H9 (cell line): Measurements from ENCODE around the gene NEDD4L. TPM values are rescaled to one million over a fixed set of nuclear protein-coding genes. Genes with fewer than 3 reads are reported as not detected.

ENCODE experiments used
- DNase-seq: peaks from one replicate; pipeline ENCODE4 v3.0.0-alpha.2; 2017
- H2AFZ ChIP-seq: one replicate; pipeline ENCODE4 v1.6.1; 2013; ENCODE audit warnings: mild to moderate bottlenecking, low read length, control low read depth, moderate library complexity
- H2AK5ac ChIP-seq: 2 replicates; pipeline ENCODE4 v1.6.1; 2013; ENCODE audit warnings: low read length, control low read depth, mixed read lengths; ENCODE audit not compliant: insufficient read length
- H2BK120ac ChIP-seq: one replicate; pipeline ENCODE4 v1.6.1; 2013; ENCODE audit warnings: low read depth, mild to moderate bottlenecking, low read length, control low read depth, inconsistent platforms; ENCODE audit not compliant: poor library complexity, severe bottlenecking
- H2BK12ac ChIP-seq: 2 replicates; pipeline ENCODE4 v1.6.1; 2013; ENCODE audit warnings: low read length, control low read depth, mixed read lengths, low read depth; ENCODE audit not compliant: insufficient read length
- H2BK15ac ChIP-seq: 2 replicates; pipeline ENCODE4 v1.6.1; 2013; ENCODE audit warnings: low read depth, low read length, control low read depth
- H2BK20ac ChIP-seq: one replicate; pipeline ENCODE4 v1.6.1; 2013; ENCODE audit warnings: low read depth, mild to moderate bottlenecking, low read length, control low read depth, inconsistent platforms; ENCODE audit not compliant: poor library complexity, severe bottlenecking
- H2BK5ac ChIP-seq: 2 replicates; pipeline ENCODE4 v1.6.1; 2013; ENCODE audit warnings: low read length, control low read depth, mixed read lengths; ENCODE audit not compliant: insufficient read length
- H3K14ac ChIP-seq: 2 replicates; pipeline ENCODE4 v1.6.1; 2013; ENCODE audit warnings: low read length, control low read depth; ENCODE audit not compliant: insufficient read depth
- H3K18ac ChIP-seq: 2 replicates; pipeline ENCODE4 v1.6.1; 2013; ENCODE audit warnings: low read depth, mild to moderate bottlenecking, mixed read lengths, low read length, control low read depth; ENCODE audit not compliant: insufficient read length
- H3K23ac ChIP-seq: 2 replicates; pipeline ENCODE4 v1.6.1; 2013; ENCODE audit warnings: low read length, control low read depth, mixed read lengths, low read depth; ENCODE audit not compliant: insufficient read length
- H3K23me2 ChIP-seq: 2 replicates; pipeline ENCODE4 v1.6.1; 2013; ENCODE audit warnings: low read depth, mild to moderate bottlenecking, mixed read lengths, low read length, control low read depth; ENCODE audit not compliant: insufficient read length, poor library complexity, severe bottlenecking
- H3K27ac ChIP-seq: 2 replicates; pipeline ENCODE4 v1.5.1; 2013; ENCODE audit warnings: low read length, control low read depth, mixed read lengths, low read depth; ENCODE audit not compliant: insufficient read length
- H3K27me3 ChIP-seq: 2 replicates; pipeline ENCODE4 v1.6.1; 2013; ENCODE audit warnings: low read length, control low read depth, inconsistent platforms; ENCODE audit not compliant: insufficient read depth
- H3K4ac ChIP-seq: 2 replicates; pipeline ENCODE4 v1.6.1; 2013; ENCODE audit warnings: low read depth, mild to moderate bottlenecking, control low read depth, inconsistent platforms, low read length, moderate library complexity
- H3K4me1 ChIP-seq: 2 replicates; pipeline ENCODE4 v1.6.1; 2013; ENCODE audit warnings: low read length, control low read depth, inconsistent platforms; ENCODE audit not compliant: insufficient read depth
- H3K4me2 ChIP-seq: 2 replicates; pipeline ENCODE4 v1.6.1; 2013; ENCODE audit warnings: low read length, control low read depth, mixed read lengths; ENCODE audit not compliant: insufficient read length, insufficient read depth
- H3K56ac ChIP-seq: 2 replicates; pipeline ENCODE4 v1.6.1; 2013; ENCODE audit warnings: low read depth, mild to moderate bottlenecking, mixed read lengths, low read length, control low read depth; ENCODE audit not compliant: insufficient read length
- H3K79me1 ChIP-seq: 2 replicates; pipeline ENCODE4 v1.6.1; 2013; ENCODE audit warnings: low read depth, mild to moderate bottlenecking, moderate library complexity, low read length, control low read depth, inconsistent platforms; ENCODE audit not compliant: insufficient read depth, poor library complexity, severe bottlenecking
- H3K79me2 ChIP-seq: 2 replicates; pipeline ENCODE4 v1.6.1; 2013; ENCODE audit warnings: low read length, control low read depth, inconsistent platforms; ENCODE audit not compliant: insufficient read depth
- H3K9ac ChIP-seq: 2 replicates; pipeline ENCODE4 v1.6.1; 2013; ENCODE audit warnings: low read length, control low read depth, mixed read lengths; ENCODE audit not compliant: insufficient read length; ENCODE audit errors: extremely low read depth
- H3K9me3 ChIP-seq: one replicate; pipeline ENCODE4 v1.6.1; 2013; ENCODE audit warnings: low read depth, low read length, inconsistent platforms; ENCODE audit not compliant: control insufficient read depth
- H3T11ph ChIP-seq: one replicate; pipeline ENCODE4 v1.6.1; 2013; ENCODE audit warnings: mild to moderate bottlenecking, low read length, control low read depth, inconsistent platforms
- H4K20me1 ChIP-seq: one replicate; pipeline ENCODE4 v1.6.1; 2013; ENCODE audit not compliant: control insufficient read depth, insufficient read length, insufficient read depth
- H4K5ac ChIP-seq: 2 replicates; pipeline ENCODE4 v1.6.1; 2013; ENCODE audit warnings: low read depth, mild to moderate bottlenecking, mixed read lengths, low read length, control low read depth; ENCODE audit not compliant: insufficient read length
- H4K8ac ChIP-seq: replicated peaks from 2 replicates; pipeline ENCODE4 v1.6.1; 2013; ENCODE audit warnings: low read length, control low read depth, mixed read lengths, low read depth; ENCODE audit not compliant: insufficient read length
- H4K91ac ChIP-seq: 2 replicates; pipeline ENCODE4 v1.6.1; 2013; ENCODE audit warnings: low read depth, mild to moderate bottlenecking, moderate library complexity, mixed read lengths, low read length, control low read depth; ENCODE audit not compliant: insufficient read length
- H3K27ac Mint-ChIP-seq, 3 experiments: 2 replicates in 2 of 3; 3 replicates in 1 of 3; pipeline ENCODE4 v1.8.0; 2020 to 2021; ENCODE audit warnings: mixed read lengths in 3 of 3, mild to moderate bottlenecking in 1 of 3, moderate library complexity in 1 of 3
- H3K27me3 Mint-ChIP-seq: 2 replicates; pipeline ENCODE4 v1.8.0; 2021; ENCODE audit warnings: low read depth, mild to moderate bottlenecking, moderate library complexity, mixed read lengths
- H3K36me3 Mint-ChIP-seq, 3 experiments: 2 replicates in 2 of 3; 3 replicates in 1 of 3; pipeline ENCODE4 v1.8.0; 2020 to 2021; ENCODE audit warnings: low read depth in 3 of 3, mixed read lengths in 3 of 3; ENCODE audit not compliant: insufficient read depth in 1 of 3
- H3K4me1 Mint-ChIP-seq, 2 experiments: 2 replicates each; pipeline ENCODE4 v1.8.0; 2020; ENCODE audit warnings: mixed read lengths in 2 of 2
- H3K4me3 Mint-ChIP-seq, 2 experiments: 2 replicates in 1 of 2; 3 replicates in 1 of 2; pipeline ENCODE4 v1.8.0; 2020 to 2021; ENCODE audit warnings: mild to moderate bottlenecking in 2 of 2, mixed read lengths in 2 of 2, moderate library complexity in 1 of 2
- H3K9me3 Mint-ChIP-seq, 2 experiments: 2 replicates in 1 of 2; 3 replicates in 1 of 2; pipeline ENCODE4 v1.8.0; 2020; ENCODE audit warnings: mild to moderate bottlenecking in 2 of 2, mixed read lengths in 2 of 2, moderate library complexity in 1 of 2
- CTCF ChIP-seq: fragments of 200-600 bp; sonication (generic); conservative IDR thresholded peaks from 3 replicates; pipeline ENCODE4 v1.8.0; 2021; ENCODE audit warnings: antibody characterized with exemption, mild to moderate bottlenecking
- WGBS: extraction: QIAGEN DNeasy Blood & Tissue Kit; methylation state at CpG from one replicate; pipeline ENCODE4 v1.1.7; 2013; ENCODE audit warnings: missing lambda C conversion rate, low lambda C conversion rate, mixed read lengths; ENCODE audit not compliant: insufficient read length; ENCODE audit errors: extremely low coverage; 5-methylcytosine and 5-hydroxymethylcytosine counted together
- total RNA-seq: library from RNA; stranded (reverse); gene quantifications from 2 replicates; pipeline ENCODE4 v1.2.1, GENCODE V29; 2021

The NEDD4L gene
- total RNA-seq, 1 experiment from 2014 or later, result 76.3 TPM

- H2BK5ac ChIP-seq, result no peak overlapping the region
Observed at GRCh38 chr18:58051765-58052460, 7.9 kb downstream of the NEDD4L start.

More at GRCh38 chr18:58051765-58052460, 7.9 kb downstream of the NEDD4L start:
- H3K9ac ChIP-seq, result no peak overlapping the region
- H3K9me3 Mint-ChIP-seq, result no peaks in the 10 kb centered on the region
- no peak overlapping the region for H4K91ac ChIP-seq
- peak; percentile 15; the same call in 1 of the 3 replicates for TF ChIP-seq CTCF
- no peaks in the 10 kb centered on the region for H3K9me3 ChIP-seq
- peak overlapping the region in 1 of 3 experiments; percentile 62; a peak in 2 of 7 replicates for H3K27ac Mint-ChIP-seq
- no peak overlapping the region for H4K8ac ChIP-seq
- WGBS, result no CpG with 5 or more reads among the region's 4 CpGs
- H3K23me2 ChIP-seq, result no peaks in the 10 kb centered on the region
- H3K18ac ChIP-seq, result no peak overlapping the region
- H2AK5ac ChIP-seq, result no peak overlapping the region
- H4K20me1 ChIP-seq, result no peaks in the 10 kb centered on the region
- H3K27me3 Mint-ChIP-seq, result no peaks in the 10 kb centered on the region
- H3K4ac ChIP-seq, result no peak overlapping the region
- DNase-seq, result no peak
- H3K36me3 Mint-ChIP-seq, result peaks cover 2 to 9% (median 7%) of the 10 kb centered on the region in 3 experiments; a peak in 6 of 7 replicates
- no peak overlapping the region for H3K23ac ChIP-seq
- no peak overlapping the region for H2BK120ac ChIP-seq
- no peak overlapping the region for H3K14ac ChIP-seq
- H4K5ac ChIP-seq, result no peak overlapping the region
- no peak overlapping the region for H3K4me3 Mint-ChIP-seq
- no peak overlapping the region for H2BK15ac ChIP-seq
- no peak overlapping the region for H3K27ac ChIP-seq
- no peaks in the 10 kb centered on the region for H3K27me3 ChIP-seq
- peaks cover 4% of the 10 kb centered on the region; the same call in 1 of the 2 replicates for H3K4me1 ChIP-seq
- H3K4me2 ChIP-seq, result no peak overlapping the region
- H3K4me1 Mint-ChIP-seq, result peaks cover 34 to 41% of the 10 kb centered on the region in 2 experiments
- H3K56ac ChIP-seq, result no peak overlapping the region
- H2BK12ac ChIP-seq, result no peak overlapping the region
- peaks cover 3% of the 10 kb centered on the region for H3K79me1 ChIP-seq
- H2AFZ ChIP-seq, result no peak overlapping the region
- H2BK20ac ChIP-seq, result no peak overlapping the region
- no peak overlapping the region for H3T11ph ChIP-seq
- H3K79me2 ChIP-seq, result peaks cover 22% of the 10 kb centered on the region; the same call in 1 of the 2 replicates
